ENCODE measurements around the gene HP1BP3. TPM values are rescaled to one million over a fixed set of nuclear protein-coding genes. Genes with fewer than 3 reads are reported as not detected.

HP1BP3 gene
- total RNA-seq, 1 donor from 2014 or later, result 284 TPM

GRCh38 chr1:20770314-20771087 is 16.6 kb downstream of the HP1BP3 start:
- no peak for DNase-seq (ENCODE audit: low read depth)

GRCh38 chr1:20767271-20767670 is 19.8 kb downstream of the HP1BP3 start:
- DNase-seq (ENCODE audit: low read depth), result no peak

- DNase-seq (ENCODE audit: low read depth), result no peak
These were observed 23.7 kb downstream of the HP1BP3 start for GRCh38 chr1:20763417-20763816.

GRCh38 chr1:20760322-20760721 is 26.8 kb downstream of the HP1BP3 start:
- DNase-seq (ENCODE audit: low read depth), result no peak

GRCh38 chr1:20753589-20753988 is 33.5 kb downstream of the HP1BP3 start:
- DNase-seq (ENCODE audit: low read depth), result peak; percentile 71

GRCh38 chr1:20751462-20751990 is 35.6 kb downstream of the HP1BP3 start:
- DNase-seq (ENCODE audit: low read depth), result no peak

GRCh38 chr1:20742671-20743070 is 44.4 kb downstream of the HP1BP3 start:
- no peak for DNase-seq (ENCODE audit: low read depth)

GRCh38 chr1:20740781-20741180 is 46.3 kb downstream of the HP1BP3 start:
- DNase-seq (ENCODE audit: low read depth), result no peak

- DNase-seq (ENCODE audit: low read depth), result no peak
These were observed 47.9 kb downstream of the HP1BP3 start for GRCh38 chr1:20739225-20739624.

GRCh38 chr1:20735581-20736111 is 51.5 kb downstream of the HP1BP3 start:
- DNase-seq (ENCODE audit: low read depth), result no peak

- no peak for DNase-seq (ENCODE audit: low read depth)
These were observed 53.6 kb downstream of the HP1BP3 start for GRCh38 chr1:20733360-20733975.

GRCh38 chr1:20732588-20733359 is 54.3 kb downstream of the HP1BP3 start, which contains the start of gene SH2D5:
SH2D5 (minus strand) TSS chr1:20732703; CDS start chr1:20728044, 4,659 bp downstream.
- DNase-seq (ENCODE audit: low read depth), result peak; percentile 97

GRCh38 chr1:20732071-20732587 is 55.0 kb downstream of the HP1BP3 start:
- DNase-seq (ENCODE audit: low read depth), result peak; percentile 32

- DNase-seq (ENCODE audit: low read depth), result no peak
These were observed 55.8 kb downstream of the HP1BP3 start for GRCh38 chr1:20731057-20731991.

GRCh38 chr1:20730690-20731056 is 56.4 kb downstream of the HP1BP3 start:
- no peak for DNase-seq (ENCODE audit: low read depth)

GRCh38 chr1:20729990-20730689 is 57.0 kb downstream of the HP1BP3 start:
- no peak for DNase-seq (ENCODE audit: low read depth)

- no peak for DNase-seq (ENCODE audit: low read depth)
These were observed 57.8 kb downstream of the HP1BP3 start for GRCh38 chr1:20729155-20729931.

GRCh38 chr1:20728371-20729154 is 58.5 kb downstream of the HP1BP3 start:
- DNase-seq (ENCODE audit: low read depth), result no peak
